Right lobe of liver (tissue), 4 donors: Measurements from ENCODE around the gene SLC49A3.

ENCODE experiments used
- CTCF ChIP-seq, 4 donors: fragments of 200-600 bp in 3 of 4; fragments of 450-650 bp in 1 of 4; IDR thresholded peaks; one replicate each; pipeline versions ENCODE4 v1.5.1 to v1.8.0; 2016 to 2022; ENCODE audit warnings: antibody characterized with exemption in 4 of 4, mild to moderate bottlenecking in 2 of 4
- POLR2A ChIP-seq: fragments of 450-650 bp; IDR thresholded peaks from one replicate; pipeline ENCODE4 v1.6.1; 2017; ENCODE audit warnings: antibody characterized with exemption, mild to moderate bottlenecking
- donor health status: DM: no; HTN: no; CAD: no.
- donor health status: DM: no; HTN: no; CAD: no.
- donor health status: DM: no; HTN: yes; CAD: no.

GRCh38 chr4:650461-650860, 38.5 kb downstream of the SLC49A3 start:
- TF ChIP-seq CTCF (IDR thresholded peaks at IDR 0.05) (no peak), POLR2A (no peak)
